Endometrium (tissue), 2 donors: Measurements from ENCODE around the gene AASS.
"Not testable (repeated sequence)": the region's sequence is repeated elsewhere in the genome, so short reads cannot be mapped to it uniquely, and the experiment has no call there.

Experiments
- FAIRE-seq: peaks from 2 replicates; lab custom pipeline; 2012; peaks lifted over from hg19 to GRCh38; lab: Jason Lieb, UNC
- donor health status: control.
- donor health status: control.

The AASS gene

GRCh38 chr7:122143751-122144711, at the start of gene AASS:
Gene AASS, minus strand, starts transcription at chr7:122144249. Its CDS starts 10,523 bp downstream, at chr7:122133726.
- FAIRE-seq = peak; percentile 84

- FAIRE-seq = no peak
Measured at GRCh38 chr7:122188785-122189184, 44.7 kb upstream of the AASS start.

DNA sequence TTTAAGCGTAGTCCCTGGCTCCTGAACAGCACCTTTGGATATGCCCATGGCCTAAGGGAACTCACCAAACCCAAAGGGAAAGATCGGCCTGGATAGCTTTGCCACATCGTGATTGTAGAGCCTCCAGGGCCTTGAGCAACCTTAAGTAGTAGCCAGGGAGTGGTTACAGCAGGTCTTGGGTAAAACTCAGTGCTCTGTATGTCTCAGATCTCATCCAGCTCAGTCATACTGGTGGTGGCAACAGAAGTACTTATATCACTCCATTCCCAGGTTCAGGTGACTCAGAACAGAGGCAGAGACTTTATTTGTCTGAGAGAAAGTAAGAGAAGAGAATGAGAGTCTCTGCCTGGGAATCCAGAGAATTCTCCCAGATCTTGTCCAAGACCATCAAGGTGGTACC, 39.1 kb upstream of the AASS start:
- FAIRE-seq = no peak

GRCh38 chr7:122182081-122182480, 38.0 kb upstream of the AASS start:
- FAIRE-seq = no peak

GRCh38 chr7:122172144-122172543, 28.1 kb upstream of the AASS start:
- not testable (repeated sequence) for FAIRE-seq

- FAIRE-seq = no peak
Measured at GRCh38 chr7:122166740-122167139, 22.7 kb upstream of the AASS start.

- no peak for FAIRE-seq
Measured at GRCh38 chr7:122166275-122166674, 22.2 kb upstream of the AASS start.

DNA sequence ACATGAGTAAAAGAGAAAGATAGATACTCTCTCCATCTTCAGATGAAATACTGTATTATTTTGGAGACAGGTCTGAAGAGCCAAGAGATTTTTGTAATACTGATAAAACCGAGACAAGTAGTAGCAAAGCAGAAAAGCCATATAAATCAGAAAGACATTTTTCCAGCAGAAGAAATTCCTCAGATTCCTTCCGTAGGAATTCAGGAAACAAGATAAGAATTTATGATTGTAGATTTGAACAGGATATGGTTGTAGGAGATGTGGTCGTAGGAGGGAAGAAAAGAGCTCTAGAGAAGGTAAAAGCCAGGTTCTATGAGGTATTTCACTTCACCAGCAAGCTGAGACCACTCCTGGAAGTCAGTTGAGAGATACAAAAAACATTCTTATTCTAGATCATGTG, 17.6 kb upstream of the AASS start:
- no peak for FAIRE-seq

DNA sequence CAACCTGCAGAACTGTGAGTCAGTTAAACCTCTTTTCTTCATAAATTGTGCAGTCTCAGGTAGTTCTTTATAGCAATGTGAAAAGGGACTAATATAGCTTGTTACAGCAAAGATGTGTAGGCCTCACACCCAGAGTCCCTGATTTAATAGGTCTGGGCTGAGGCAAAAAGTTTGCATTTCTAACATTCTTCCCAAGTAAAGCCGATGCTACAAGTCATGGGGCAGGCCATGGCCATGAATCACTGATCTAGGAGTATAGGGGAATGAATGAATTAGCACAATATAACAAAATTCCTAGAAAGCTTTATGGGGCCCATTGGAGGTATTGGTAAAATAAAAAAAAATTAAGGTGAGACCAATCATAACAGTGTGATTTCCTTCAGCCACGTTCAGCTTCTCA, 11.5 kb upstream of the AASS start:
- no peak for FAIRE-seq

GRCh38 chr7:122148878-122149277, 4.8 kb upstream of the AASS start:
- no peak for FAIRE-seq

DNA sequence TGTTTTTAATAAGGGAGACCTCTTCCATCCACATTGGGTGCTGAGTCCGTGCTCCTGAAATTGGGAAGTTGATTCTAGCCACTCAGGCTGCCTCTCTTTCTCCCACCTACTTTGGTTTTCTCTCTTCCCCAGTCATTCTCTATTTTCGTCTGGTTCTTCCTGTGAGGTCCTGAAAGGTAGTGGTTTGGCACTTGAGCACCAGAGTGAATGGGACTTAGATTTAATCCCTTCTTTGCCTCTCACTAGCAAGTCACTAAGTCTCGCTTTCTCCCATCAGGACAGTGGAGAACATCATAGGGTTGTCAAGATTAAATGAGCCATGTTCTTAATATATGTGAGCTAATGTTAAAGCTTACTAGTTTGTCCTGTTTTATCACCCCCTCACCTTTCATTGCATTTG, 4.0 kb upstream of the AASS start:
- no peak for FAIRE-seq

GRCh38 chr7:122145937-122146645, 2.0 kb upstream of the AASS start:
- no peak for FAIRE-seq

DNA sequence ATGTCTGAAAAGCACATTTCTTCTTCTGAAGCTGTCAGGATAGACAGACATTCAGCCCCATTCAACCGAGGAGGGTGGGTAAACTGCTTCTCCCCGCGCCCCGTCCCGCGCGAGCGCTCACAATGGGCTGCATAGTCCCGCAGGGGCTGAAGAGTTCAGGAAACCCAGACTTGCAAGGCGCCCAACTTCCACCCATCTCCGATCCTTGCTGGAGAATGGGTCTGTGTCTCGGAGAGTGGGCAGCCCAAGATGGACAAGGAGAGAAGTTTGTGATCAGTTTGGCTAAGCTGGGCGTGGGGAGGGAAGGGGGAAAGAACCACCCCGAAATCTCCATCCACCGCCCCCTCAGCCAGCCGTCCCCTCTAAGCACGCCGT, 686 bp downstream of the AASS start:
- no peak for FAIRE-seq

DNA sequence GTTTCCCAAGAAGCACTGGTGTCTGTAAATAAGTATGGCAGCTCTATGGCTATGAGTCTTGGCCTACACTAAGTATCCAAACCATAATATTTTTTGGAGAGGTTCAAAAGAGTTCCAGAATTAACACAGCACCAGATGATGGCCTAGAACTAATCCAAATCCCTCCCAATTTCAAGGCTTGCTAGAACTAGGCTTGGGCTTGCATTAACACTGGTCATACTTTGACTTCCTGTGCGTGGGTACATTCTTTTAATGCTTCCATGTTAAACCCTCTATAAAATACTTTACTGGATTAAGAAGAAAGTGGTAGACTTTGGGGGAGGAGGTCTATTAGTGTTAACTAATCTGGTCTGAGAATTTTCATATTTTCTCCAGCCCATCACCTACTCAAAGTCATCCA, 3.1 kb downstream of the AASS start:
- FAIRE-seq = no peak

DNA sequence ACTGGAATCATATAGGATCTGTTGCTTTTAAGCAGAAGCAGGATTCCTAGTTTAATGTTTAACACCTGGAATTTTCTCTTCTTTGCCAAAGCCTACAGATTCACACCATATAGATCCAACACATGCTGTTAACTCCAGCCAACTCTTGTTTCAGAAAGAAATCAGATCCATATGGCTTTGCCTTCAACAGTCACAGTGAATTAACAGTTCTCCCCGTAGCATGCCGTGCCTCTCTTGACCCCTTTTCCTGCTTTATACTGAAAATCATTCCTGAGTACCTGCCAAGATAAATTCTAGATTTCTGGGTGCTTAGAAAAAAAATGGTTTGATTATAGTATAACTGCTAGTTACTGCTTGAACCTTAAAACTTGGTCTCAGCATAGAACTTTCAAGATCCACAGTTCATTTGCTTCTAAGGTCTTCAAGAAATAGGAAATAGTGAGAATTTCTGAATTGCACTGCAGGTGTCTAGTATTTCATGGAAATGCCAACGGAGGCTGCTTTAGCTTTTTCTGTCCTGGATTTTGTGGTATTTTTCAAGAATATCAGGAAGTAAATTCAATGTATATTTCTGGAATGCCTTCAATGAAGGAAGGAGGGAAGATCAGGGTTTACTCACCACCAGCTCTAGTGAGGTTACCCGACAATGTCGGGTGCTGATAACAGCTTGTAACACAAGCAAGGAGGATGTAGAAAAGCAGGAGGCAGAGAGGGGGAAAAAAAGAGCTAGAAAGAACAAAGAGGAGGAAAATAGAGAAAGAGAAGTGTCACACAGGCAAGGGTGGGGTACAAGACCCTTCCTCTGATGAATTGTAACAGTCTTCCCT, 6.6 kb downstream of the AASS start:
- FAIRE-seq = no peak

- FAIRE-seq = no peak
Measured at GRCh38 chr7:122136639-122137245, 7.3 kb downstream of the AASS start.

DNA sequence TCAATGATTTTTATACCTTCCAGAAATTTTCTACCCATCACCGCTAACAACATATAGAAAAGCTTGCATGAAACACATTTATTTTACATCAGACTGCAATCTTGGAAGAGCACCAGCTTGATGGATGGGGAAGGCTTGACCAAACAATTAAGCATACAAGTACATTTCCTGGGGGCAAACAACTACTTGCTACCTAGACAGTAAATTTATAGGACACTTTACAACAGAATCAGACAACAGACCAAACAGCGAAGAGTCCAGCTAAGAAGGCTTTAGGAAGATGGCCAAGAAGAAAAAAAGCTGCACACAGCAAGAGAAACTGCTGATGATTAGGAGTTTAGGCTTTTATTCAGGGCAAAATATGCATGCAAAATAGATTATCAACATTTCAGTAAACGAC, 8.0 kb downstream of the AASS start:
- FAIRE-seq = no peak

GRCh38 chr7:122135275-122135674, 8.8 kb downstream of the AASS start:
- no peak for FAIRE-seq

GRCh38 chr7:122134793-122135192, 9.3 kb downstream of the AASS start:
- not testable (repeated sequence) for FAIRE-seq

GRCh38 chr7:122133477-122133876, 10.6 kb downstream of the AASS start:
- no peak for FAIRE-seq

DNA sequence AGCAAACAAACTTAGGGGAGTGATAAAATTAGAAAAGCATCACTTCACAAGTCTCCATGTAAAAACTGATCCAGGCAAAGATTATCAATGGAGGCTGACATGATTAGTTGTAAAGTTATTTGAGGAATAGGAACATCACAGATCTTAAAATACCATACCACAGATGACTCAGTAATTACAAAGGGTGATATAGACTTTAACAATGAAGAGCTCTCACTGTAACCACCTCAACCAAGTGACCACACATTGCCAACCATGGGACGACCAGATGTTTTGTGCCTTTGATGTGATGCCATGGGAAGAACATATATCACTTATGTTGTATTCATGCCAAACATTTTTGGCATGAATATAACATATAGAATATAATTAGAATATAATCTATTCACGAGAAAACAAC, 11.7 kb downstream of the AASS start:
- FAIRE-seq = no peak

GRCh38 chr7:122123746-122124145, 20.3 kb downstream of the AASS start:
- no peak for FAIRE-seq
